HG02642 (cell line): ENCODE results near the gene ZNF692.

Experiments used
- ATAC-seq: cut with Tn5 transposase; IDR thresholded peaks from one replicate; pipeline ENCODE4 v1.9.1; 2021; ENCODE audit warnings: mild to moderate bottlenecking; ENCODE audit not compliant: unreplicated experiment, poor library complexity

The ZNF692 gene

GRCh38 chr1:248828845-248829244 lies 30.0 kb downstream of the ZNF692 start:
- ATAC-seq, result no peak

GRCh38 chr1:248825909-248826760 lies 32.8 kb downstream of the ZNF692 start, which contains the start of gene SH3BP5L:
TSS of gene SH3BP5L (minus strand) at chr1:248825915. CDS start at chr1:248824935, 980 bp downstream.
- ATAC-seq, result peak; percentile 92

GRCh38 chr1:248825573-248825908 lies 33.3 kb downstream of the ZNF692 start:
- peak; percentile 8 for ATAC-seq

- no peak for ATAC-seq
Observed at GRCh38 chr1:248825136-248825535, 33.7 kb downstream of the ZNF692 start.

- ATAC-seq, result no peak
Observed at GRCh38 chr1:248824701-248825100, 34.2 kb downstream of the ZNF692 start.

GRCh38 chr1:248824301-248824700 lies 34.6 kb downstream of the ZNF692 start:
- no peak for ATAC-seq

- no peak for ATAC-seq
Observed at GRCh38 chr1:248823517-248824001, 35.3 kb downstream of the ZNF692 start.

- ATAC-seq, result no peak
Observed at GRCh38 chr1:248822148-248823032, 36.5 kb downstream of the ZNF692 start.

GRCh38 chr1:248821641-248822040 lies 37.2 kb downstream of the ZNF692 start:
- ATAC-seq, result no peak

GRCh38 chr1:248821101-248821500 lies 37.8 kb downstream of the ZNF692 start:
- ATAC-seq, result no peak

- no peak for ATAC-seq
Observed at GRCh38 chr1:248820041-248820585, 38.8 kb downstream of the ZNF692 start.

- ATAC-seq, result no peak
Observed at GRCh38 chr1:248818505-248819374, 40.1 kb downstream of the ZNF692 start.

GRCh38 chr1:248817065-248817464 lies 41.8 kb downstream of the ZNF692 start:
- no peak for ATAC-seq

- ATAC-seq, result no peak
Observed at GRCh38 chr1:248816042-248816851, 42.6 kb downstream of the ZNF692 start.

- ATAC-seq, result no peak
Observed at GRCh38 chr1:248815407-248816034, 43.4 kb downstream of the ZNF692 start.

- ATAC-seq, result no peak
Observed at GRCh38 chr1:248814351-248814750, 44.5 kb downstream of the ZNF692 start.

- no peak for ATAC-seq
Observed at GRCh38 chr1:248813546-248813945, 45.3 kb downstream of the ZNF692 start.

GRCh38 chr1:248812736-248813425 lies 46.0 kb downstream of the ZNF692 start:
- no peak for ATAC-seq
